Measurements from ENCODE around the gene VARS1. TPM values are rescaled to one million over a fixed set of nuclear protein-coding genes. Genes with fewer than 3 reads are reported as not detected.
"Not testable (repeated sequence)": the region's sequence is repeated elsewhere in the genome, so short reads cannot be mapped to it uniquely, and the experiment has no call there.

VARS1 gene
- total RNA-seq, 2 donors from 2014 or later, result 38.5 to 49.9 TPM

- WGBS, result 0% methylated on average over 13 of the region's 13 CpGs
- Histone ChIP-seq H3K27ac (peak overlapping the region; percentile 97 to 100), H3K36me3 (no peaks in the 10 kb centered on the region), H3K9me3 (no peaks in the 10 kb centered on the region), H3K4me1 (replicated peaks) (peaks cover 22% of the 10 kb centered on the region), H3K4me3 (peak overlapping the region; percentile 27 to 62), H3K27me3 (replicated peaks; ENCODE audit: insufficient read depth) (no peaks in the 10 kb centered on the region)
- TF ChIP-seq CTCF (IDR thresholded peaks at IDR 0.05) (peak in 1 of 4 experiments; percentile 23), POLR2A (IDR thresholded peaks at IDR 0.05) (peak; percentile 58), POLR2AphosphoS5 (IDR thresholded peaks at IDR 0.05) (no peak)
- intact Hi-C loops (cut with DNase I), result no loop called here
- peak; percentile 94 for DNase-seq (ENCODE audit: low spot score)
Measured at GRCh38 chr6:31826793-31827285, 31.3 kb upstream of the VARS1 start.

- intact Hi-C loops (cut with DNase I), result no loop called here
- 29% methylated on average over 4 of the region's 4 CpGs for WGBS
- Histone ChIP-seq H3K27me3 (replicated peaks; ENCODE audit: insufficient read depth) (no peaks in the 10 kb centered on the region), H3K36me3 (no peaks in the 10 kb centered on the region), H3K4me1 (replicated peaks) (peaks cover 22% of the 10 kb centered on the region), H3K4me3 (no peak overlapping the region), H3K27ac (peak overlapping the region; percentile 97 to 100), H3K9me3 (no peaks in the 10 kb centered on the region)
- no peak for DNase-seq (ENCODE audit: low spot score)
- TF ChIP-seq CTCF (IDR thresholded peaks at IDR 0.05) (no peak), POLR2AphosphoS5 (IDR thresholded peaks at IDR 0.05) (no peak)
Measured at GRCh38 chr6:31825553-31825952, 30.0 kb upstream of the VARS1 start.

- H3K27me3 ChIP-seq (replicated peaks; ENCODE audit: insufficient read depth); H3K36me3 ChIP-seq; H3K4me3 ChIP-seq; H3K9me3 ChIP-seq; DNase-seq (ENCODE audit: low spot score): not testable (repeated sequence)
- WGBS, result 71% methylated on average over 9 of the region's 9 CpGs
- Histone ChIP-seq H3K27ac (peak overlapping the region; percentile 97 to 100), H3K4me1 (replicated peaks) (peaks cover 22% of the 10 kb centered on the region)
- intact Hi-C loops (cut with DNase I), result loop anchor here (5.0 kb wide), 1 partner anchor 86 kb away; the partner anchor contains the start of gene CLIC1
Measured at GRCh38 chr6:31823592-31824196, 28.1 kb upstream of the VARS1 start.

- no peaks in the 10 kb centered on the region for H3K27me3 ChIP-seq (replicated peaks; ENCODE audit: insufficient read depth)
- DNase-seq (ENCODE audit: low spot score), result peak; percentile 89
- TF ChIP-seq CTCF (IDR thresholded peaks at IDR 0.05) (no peak), POLR2A (IDR thresholded peaks at IDR 0.05) (peak; percentile 55), POLR2AphosphoS5 (IDR thresholded peaks at IDR 0.05) (peak; percentile 96)
- WGBS, result 0% methylated on average over 25 of the region's 25 CpGs
- no peaks in the 10 kb centered on the region for H3K9me3 ChIP-seq
- peaks cover 22% of the 10 kb centered on the region for H3K4me1 ChIP-seq (replicated peaks)
- no peaks in the 10 kb centered on the region for H3K36me3 ChIP-seq
- peak overlapping the region; percentile 30 to 46 for H3K4me3 ChIP-seq
- peak overlapping the region; percentile 97 to 100 for H3K27ac ChIP-seq
- intact Hi-C loops (cut with DNase I), result loop anchor here (5.0 kb wide), 1 partner anchor 85 kb away; the partner anchor contains the start of gene CLIC1
Measured at GRCh38 chr6:31822036-31822821, 26.7 kb upstream of the VARS1 start.

GRCh38 chr6:31821301-31822035, 25.9 kb upstream of the VARS1 start:
- Histone ChIP-seq H3K4me3 (peak overlapping the region; percentile 30 to 46), H3K36me3 (no peaks in the 10 kb centered on the region), H3K9me3 (no peaks in the 10 kb centered on the region), H3K4me1 (replicated peaks) (peaks cover 22% of the 10 kb centered on the region), H3K27me3 (replicated peaks; ENCODE audit: insufficient read depth) (no peaks in the 10 kb centered on the region), H3K27ac (peak overlapping the region; percentile 97 to 100)
- DNase-seq (ENCODE audit: low spot score), result peak; percentile 59
- TF ChIP-seq CTCF (IDR thresholded peaks at IDR 0.05) (no peak), POLR2AphosphoS5 (IDR thresholded peaks at IDR 0.05) (no peak), POLR2A (IDR thresholded peaks at IDR 0.05) (peak; percentile 48)
- 6% methylated on average over 39 of the region's 39 CpGs for WGBS
- intact Hi-C loops (cut with DNase I), result loop anchor here (5.0 kb wide), 1 partner anchor 84 kb away; the partner anchor contains the start of gene CLIC1

GRCh38 chr6:31820399-31820798, 24.8 kb upstream of the VARS1 start:
- Histone ChIP-seq H3K4me1 (replicated peaks) (peaks cover 16% of the 10 kb centered on the region), H3K27ac (peak overlapping the region; percentile 97 to 100)
- not testable (repeated sequence) for H3K36me3 ChIP-seq; H3K27me3 ChIP-seq (replicated peaks; ENCODE audit: insufficient read depth); DNase-seq (ENCODE audit: low spot score); H3K9me3 ChIP-seq; H3K4me3 ChIP-seq
- intact Hi-C loops (cut with DNase I), result loop anchor here (5.0 kb wide), 1 partner anchor 83 kb away; the partner anchor contains the start of gene CLIC1
- WGBS, result 86% methylated on average over 10 of the region's 10 CpGs

All from prostate gland (tissue), 2 donors.